Central memory CD8-positive, alpha-beta T cell (primary cell): ENCODE data around the gene CCDC40.

Experiments
- ATAC-seq: fragments of 150-1000 bp; cut with Tn5 transposase; replicated peaks from 2 replicates; pipeline ENCODE4 v1.10.0; 2022; ENCODE audit warnings: mild to moderate bottlenecking, moderate FRiP score, moderate number of reproducible peaks; ENCODE audit not compliant: poor library complexity, severe bottlenecking; ENCODE audit errors: extremely low read depth
- DNase-seq, 2 donors: peaks; one replicate each; pipeline ENCODE4 v3.0.0; 2021; ENCODE audit warnings: low spot score in 2 of 2
- H3K27ac Mint-ChIP-seq: one replicate; pipeline ENCODE4 v1.8.0; 2022; ENCODE audit warnings: low read depth, mild to moderate bottlenecking, moderate library complexity, mixed read lengths
- H3K27me3 Mint-ChIP-seq: one replicate; pipeline ENCODE4 v1.8.0; 2022; ENCODE audit warnings: mixed read lengths
- H3K36me3 Mint-ChIP-seq: one replicate; pipeline ENCODE4 v1.8.0; 2022; ENCODE audit warnings: mild to moderate bottlenecking, moderate library complexity, mixed read lengths; ENCODE audit not compliant: insufficient read depth
- H3K4me1 Mint-ChIP-seq: one replicate; pipeline ENCODE4 v1.8.0; 2022; ENCODE audit warnings: mixed read lengths
- H3K4me3 Mint-ChIP-seq: one replicate; pipeline ENCODE4 v1.8.0; 2022; ENCODE audit warnings: mild to moderate bottlenecking, moderate library complexity, mixed read lengths
- H3K9me3 Mint-ChIP-seq: one replicate; pipeline ENCODE4 v1.8.0; 2022; ENCODE audit warnings: mixed read lengths

The CCDC40 gene

GRCh38 chr17:80101946-80102663, 65.7 kb downstream of the CCDC40 start:
- peaks cover 26% of the 10 kb centered on the region for H3K4me1 Mint-ChIP-seq
- peak overlapping the region; percentile 87 for H3K4me3 Mint-ChIP-seq
- DNase-seq = no peak
- H3K27me3 Mint-ChIP-seq = no peaks in the 10 kb centered on the region
- peak; percentile 24 for ATAC-seq
- H3K27ac Mint-ChIP-seq = peak overlapping the region; percentile 68
- H3K36me3 Mint-ChIP-seq = peaks cover 8% of the 10 kb centered on the region
- H3K9me3 Mint-ChIP-seq = no peaks in the 10 kb centered on the region

- H3K36me3 Mint-ChIP-seq = peaks cover 8% of the 10 kb centered on the region
- H3K27ac Mint-ChIP-seq = no peak overlapping the region
Observed at GRCh38 chr17:80102664-80103448, 66.4 kb downstream of the CCDC40 start.

GRCh38 chr17:80103449-80104085, 67.1 kb downstream of the CCDC40 start:
- no peaks in the 10 kb centered on the region for H3K9me3 Mint-ChIP-seq
- ATAC-seq (no peak), DNase-seq (no peak)
- peaks cover 26% of the 10 kb centered on the region for H3K4me1 Mint-ChIP-seq
- no peaks in the 10 kb centered on the region for H3K27me3 Mint-ChIP-seq
- H3K36me3 Mint-ChIP-seq = peaks cover 8% of the 10 kb centered on the region
- H3K4me3 Mint-ChIP-seq = peak overlapping the region; percentile 87
- no peak overlapping the region for H3K27ac Mint-ChIP-seq

More at GRCh38 chr17:80102664-80103448, 66.4 kb downstream of the CCDC40 start:
- no peaks in the 10 kb centered on the region for H3K27me3 Mint-ChIP-seq
- no peaks in the 10 kb centered on the region for H3K9me3 Mint-ChIP-seq
- peak overlapping the region; percentile 87 for H3K4me3 Mint-ChIP-seq
- peaks cover 26% of the 10 kb centered on the region for H3K4me1 Mint-ChIP-seq
- no peak for DNase-seq
- no peak for ATAC-seq

- H3K4me1 Mint-ChIP-seq = peaks cover 26% of the 10 kb centered on the region
- no peaks in the 10 kb centered on the region for H3K9me3 Mint-ChIP-seq
- ATAC-seq = no peak
- H3K27me3 Mint-ChIP-seq = no peaks in the 10 kb centered on the region
- H3K4me3 Mint-ChIP-seq = no peak overlapping the region
- H3K36me3 Mint-ChIP-seq = peaks cover 8% of the 10 kb centered on the region
- H3K27ac Mint-ChIP-seq = no peak overlapping the region
- DNase-seq = no peak
Observed at GRCh38 chr17:80104321-80104955, 68.0 kb downstream of the CCDC40 start.

- no peak overlapping the region for H3K27ac Mint-ChIP-seq
- H3K27me3 Mint-ChIP-seq = no peaks in the 10 kb centered on the region
- H3K4me3 Mint-ChIP-seq = no peak overlapping the region
Observed at GRCh38 chr17:80104956-80105375, 68.5 kb downstream of the CCDC40 start.

GRCh38 chr17:80105762-80106161, 69.3 kb downstream of the CCDC40 start:
- Mint-ChIP-seq H3K4me3 (no peak overlapping the region), H3K36me3 (peaks cover 8% of the 10 kb centered on the region), H3K27me3 (no peaks in the 10 kb centered on the region), H3K9me3 (no peaks in the 10 kb centered on the region), H3K27ac (no peak overlapping the region), H3K4me1 (peaks cover 18% of the 10 kb centered on the region)
- no peak for ATAC-seq
- no peak for DNase-seq

More at GRCh38 chr17:80104956-80105375, 68.5 kb downstream of the CCDC40 start:
- no peak for DNase-seq
- H3K36me3 Mint-ChIP-seq = peaks cover 8% of the 10 kb centered on the region
- no peak for ATAC-seq
- peaks cover 26% of the 10 kb centered on the region for H3K4me1 Mint-ChIP-seq
- no peaks in the 10 kb centered on the region for H3K9me3 Mint-ChIP-seq

- Mint-ChIP-seq H3K4me3 (no peak overlapping the region), H3K36me3 (peaks cover 5% of the 10 kb centered on the region), H3K9me3 (no peaks in the 10 kb centered on the region), H3K4me1 (peaks cover 14% of the 10 kb centered on the region), H3K27ac (no peak overlapping the region), H3K27me3 (no peaks in the 10 kb centered on the region)
- ATAC-seq = no peak
- DNase-seq = no peak
Observed at GRCh38 chr17:80106176-80106575, 69.7 kb downstream of the CCDC40 start.

GRCh38 chr17:80106751-80107150, 70.3 kb downstream of the CCDC40 start:
- H3K4me1 Mint-ChIP-seq = peaks cover 14% of the 10 kb centered on the region
- H3K9me3 Mint-ChIP-seq = no peaks in the 10 kb centered on the region
- no peak overlapping the region for H3K4me3 Mint-ChIP-seq
- ATAC-seq (no peak), DNase-seq (no peak)
- H3K27me3 Mint-ChIP-seq = no peaks in the 10 kb centered on the region
- peaks cover 5% of the 10 kb centered on the region for H3K36me3 Mint-ChIP-seq
- H3K27ac Mint-ChIP-seq = no peak overlapping the region

GRCh38 chr17:80107231-80108021, 71.0 kb downstream of the CCDC40 start:
- Mint-ChIP-seq H3K4me1 (peaks cover 8% of the 10 kb centered on the region), H3K36me3 (peaks cover 2% of the 10 kb centered on the region), H3K27me3 (no peaks in the 10 kb centered on the region), H3K4me3 (no peak overlapping the region), H3K9me3 (no peaks in the 10 kb centered on the region), H3K27ac (no peak overlapping the region)
- DNase-seq (no peak), ATAC-seq (no peak)

GRCh38 chr17:80108036-80108971, 71.9 kb downstream of the CCDC40 start:
- no peak for DNase-seq

GRCh38 chr17:80109066-80109660, 72.7 kb downstream of the CCDC40 start:
- ATAC-seq (no peak), DNase-seq (no peak)
- H3K4me3 Mint-ChIP-seq = no peak overlapping the region
- no peaks in the 10 kb centered on the region for H3K36me3 Mint-ChIP-seq
- no peaks in the 10 kb centered on the region for H3K4me1 Mint-ChIP-seq
- no peak overlapping the region for H3K27ac Mint-ChIP-seq
- H3K9me3 Mint-ChIP-seq = no peaks in the 10 kb centered on the region
- H3K27me3 Mint-ChIP-seq = no peaks in the 10 kb centered on the region

More at GRCh38 chr17:80108036-80108971, 71.9 kb downstream of the CCDC40 start:
- Mint-ChIP-seq H3K36me3 (peaks cover 1% of the 10 kb centered on the region), H3K4me1 (peaks cover 5% of the 10 kb centered on the region), H3K27me3 (no peaks in the 10 kb centered on the region), H3K4me3 (no peak overlapping the region), H3K27ac (no peak overlapping the region), H3K9me3 (no peaks in the 10 kb centered on the region)
- ATAC-seq = no peak
